Neuronal stem cell (in vitro differentiated cells): ENCODE measurements around the gene XYLT1.
"Not testable (repeated sequence)": the region's sequence is repeated elsewhere in the genome, so short reads cannot be mapped to it uniquely, and the experiment has no call there.

Experiments used
- DNase-seq: peaks from one replicate; pipeline ENCODE4 v3.0.0-alpha.2; 2013; ENCODE audit warnings: low spot score
- H2AFZ ChIP-seq: one replicate; pipeline ENCODE4 v1.6.1; 2013; ENCODE audit warnings: mild to moderate bottlenecking, low read length, inconsistent platforms
- H2AK5ac ChIP-seq: 2 replicates; pipeline ENCODE4 v1.6.1; 2013; ENCODE audit warnings: low read depth, mild to moderate bottlenecking, inconsistent platforms, low read length, moderate library complexity, mixed read lengths
- H2BK120ac ChIP-seq: 2 replicates; pipeline ENCODE4 v1.6.1; 2013; ENCODE audit warnings: low read depth, mild to moderate bottlenecking, inconsistent platforms, low read length, moderate library complexity, mixed read lengths
- H2BK12ac ChIP-seq: one replicate; pipeline ENCODE4 v1.6.1; 2013; ENCODE audit warnings: low read length, inconsistent platforms
- H2BK15ac ChIP-seq: 2 replicates; pipeline ENCODE4 v1.6.1; 2013; ENCODE audit warnings: mild to moderate bottlenecking, low read length, inconsistent platforms, mixed read lengths
- H2BK5ac ChIP-seq: one replicate; pipeline ENCODE4 v1.6.1; 2013; ENCODE audit warnings: inconsistent platforms, mild to moderate bottlenecking, low read length, moderate library complexity
- H3K14ac ChIP-seq: one replicate; pipeline ENCODE4 v1.6.1; 2013; ENCODE audit warnings: low read length, inconsistent platforms
- H3K18ac ChIP-seq: 2 replicates; pipeline ENCODE4 v1.6.1; 2013; ENCODE audit warnings: low read length, inconsistent platforms
- H3K23ac ChIP-seq: 2 replicates; pipeline ENCODE4 v1.6.1; 2013; ENCODE audit warnings: low read depth, mild to moderate bottlenecking, mixed read lengths, low read length, inconsistent platforms; ENCODE audit not compliant: poor library complexity
- H3K27ac ChIP-seq: replicated peaks from 3 replicates; pipeline ENCODE4 v1.5.1; 2013; ENCODE audit warnings: low read length, inconsistent platforms
- H3K27me3 ChIP-seq, 3 experiments: 2 replicates each; pipeline ENCODE4 v1.6.1; 2013; ENCODE audit warnings: low read length in 3 of 3, mild to moderate bottlenecking in 2 of 3, inconsistent platforms in 1 of 3, low read depth in 1 of 3, mixed read lengths in 1 of 3, moderate library complexity in 1 of 3; ENCODE audit not compliant: control insufficient read depth in 3 of 3, insufficient read depth in 3 of 3
- H3K36me3 ChIP-seq, 2 donors: replicated peaks in 1 of 2; 2 replicates each; pipeline ENCODE4 v1.6.1; 2013; ENCODE audit warnings: low read length in 2 of 2; ENCODE audit not compliant: control insufficient read depth in 2 of 2, insufficient read depth in 2 of 2
- H3K4ac ChIP-seq: 2 replicates; pipeline ENCODE4 v1.6.1; 2013; ENCODE audit warnings: inconsistent platforms, mild to moderate bottlenecking, low read length, moderate library complexity
- H3K4me1 ChIP-seq, 2 donors: 1 replicate in 1 of 2; 2 replicates in 1 of 2; pipeline ENCODE4 v1.6.1; 2013; ENCODE audit warnings: low read length in 2 of 2, low read depth in 1 of 2; ENCODE audit not compliant: control insufficient read depth in 2 of 2, insufficient read depth in 1 of 2
- H3K4me2 ChIP-seq: one replicate; pipeline ENCODE4 v1.6.1; 2013; ENCODE audit warnings: mild to moderate bottlenecking, low read length, inconsistent platforms; ENCODE audit not compliant: insufficient read depth, poor library complexity, severe bottlenecking
- H3K4me3 ChIP-seq, 2 donors: 2 replicates each; pipeline ENCODE4 v1.5.1; 2013; ENCODE audit warnings: low read length in 2 of 2, mild to moderate bottlenecking in 2 of 2, inconsistent platforms in 1 of 2, moderate library complexity in 1 of 2
- H3K79me1 ChIP-seq: one replicate; pipeline ENCODE4 v1.6.1; 2013; ENCODE audit warnings: low read depth, mild to moderate bottlenecking, inconsistent platforms, low read length, moderate library complexity
- H3K9ac ChIP-seq: one replicate; pipeline ENCODE4 v1.6.1; 2013; ENCODE audit warnings: mild to moderate bottlenecking, low read depth, low read length, inconsistent platforms; ENCODE audit not compliant: poor library complexity
- H3K9me3 ChIP-seq, 2 donors: replicated peaks in 1 of 2; 2 replicates each; pipeline versions ENCODE3 to v1.6.1; 2013; ENCODE audit warnings: low read length in 2 of 2, mild to moderate bottlenecking in 2 of 2, inconsistent platforms in 1 of 2, low read depth in 1 of 2, mixed read lengths in 1 of 2, moderate library complexity in 1 of 2; ENCODE audit not compliant: control insufficient read depth in 2 of 2, insufficient read depth in 1 of 2
- H4K8ac ChIP-seq: one replicate; pipeline ENCODE4 v1.6.1; 2013; ENCODE audit warnings: low read depth, mild to moderate bottlenecking, inconsistent platforms, low read length, moderate library complexity
- H4K91ac ChIP-seq: one replicate; pipeline ENCODE4 v1.6.1; 2013; ENCODE audit warnings: low read length, low read depth, mild to moderate bottlenecking, inconsistent platforms; ENCODE audit not compliant: poor library complexity
- WGBS, 2 donors: extraction: QIAGEN DNeasy Blood & Tissue Kit; methylation state at CpG; one replicate each; pipeline ENCODE4 v1.1.7; 2013; ENCODE audit warnings: missing lambda C conversion rate in 2 of 2, mixed read lengths in 1 of 2; ENCODE audit not compliant: insufficient read length in 2 of 2, insufficient replicate concordance in 1 of 2; ENCODE audit errors: extremely low coverage in 2 of 2; 5-methylcytosine and 5-hydroxymethylcytosine counted together

The XYLT1 gene

DNA sequence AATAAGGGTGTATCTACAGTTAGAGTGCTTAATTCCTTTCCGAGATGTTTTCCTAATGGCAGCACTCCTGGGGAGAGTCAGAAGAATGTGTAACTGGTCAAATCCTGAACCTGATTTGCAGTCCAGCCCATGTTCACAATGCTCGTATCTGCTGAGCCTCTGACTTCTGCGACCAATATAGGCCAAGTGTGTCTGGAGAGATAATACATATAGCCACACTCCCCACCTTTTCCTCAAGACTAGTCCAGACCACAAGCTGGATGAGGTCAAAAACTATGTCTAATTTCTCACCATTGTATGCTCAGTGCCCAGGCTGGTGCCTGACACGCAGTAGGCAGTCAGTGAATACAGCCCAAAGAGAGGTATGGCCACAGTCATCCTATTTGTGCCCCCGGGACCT is 58.0 kb downstream of the XYLT1 start:
- H3K4me1 ChIP-seq, result peaks cover 13 to 14% of the 10 kb centered on the region in 2 donors
- DNase-seq, result no peak
- H2BK120ac ChIP-seq, result no peak overlapping the region
- no peak overlapping the region for H2BK5ac ChIP-seq
- no peak overlapping the region for H3K27ac ChIP-seq
- H3K23ac ChIP-seq, result no peak overlapping the region
- H4K91ac ChIP-seq, result no peak overlapping the region
- H3K14ac ChIP-seq, result no peak overlapping the region
- H3K4me3 ChIP-seq, result no peak overlapping the region
- H3K9ac ChIP-seq, result no peak overlapping the region
- no peaks in the 10 kb centered on the region for H3K27me3 ChIP-seq
- no peak overlapping the region for H2BK15ac ChIP-seq
- no peak overlapping the region for H3K4ac ChIP-seq
- H3K9me3 ChIP-seq, result peaks cover under 1 to 2% of the 10 kb centered on the region in 2 donors
- H3K36me3 ChIP-seq, result no peaks in the 10 kb centered on the region
- H3K18ac ChIP-seq, result peak overlapping the region; percentile 42
- peak overlapping the region; percentile 47 for H2AK5ac ChIP-seq
- no CpG with 5 or more reads among the region's 5 CpGs for WGBS, 2 donors
- H3K4me2 ChIP-seq, result no peak overlapping the region
- H3K79me1 ChIP-seq, result peaks cover 2% of the 10 kb centered on the region
- no peak overlapping the region for H4K8ac ChIP-seq
- no peak overlapping the region for H2BK12ac ChIP-seq
- H2AFZ ChIP-seq, result no peak overlapping the region

DNA sequence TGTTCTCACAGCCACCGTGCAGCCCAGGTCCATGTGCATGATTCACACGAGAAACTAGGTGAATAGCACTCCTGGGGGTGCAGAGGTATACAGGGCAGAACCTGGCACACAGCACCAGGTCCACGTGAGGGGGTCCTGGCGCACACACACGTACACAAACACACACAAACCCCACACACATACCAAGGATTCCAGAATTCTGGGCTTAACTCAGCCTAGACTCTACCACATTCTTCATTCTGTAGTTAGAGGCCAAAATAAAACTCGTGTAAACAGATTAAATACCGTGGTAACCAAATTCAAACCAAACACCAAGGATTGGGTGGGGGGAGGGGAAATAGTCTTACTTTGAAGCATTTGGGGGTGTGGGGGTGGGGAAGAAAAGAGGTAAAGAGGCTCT is 58.5 kb downstream of the XYLT1 start:
- H3K27ac ChIP-seq, result no peak overlapping the region
- no peak overlapping the region for H2BK12ac ChIP-seq
- H3K4ac ChIP-seq, result no peak overlapping the region
- H3K4me1 ChIP-seq, result peaks cover 13% of the 10 kb centered on the region in 2 donors
- H3K9ac ChIP-seq, result no peak overlapping the region
- H3K9me3 ChIP-seq, result peaks cover 2 to 5% of the 10 kb centered on the region in 2 donors
- H3K79me1 ChIP-seq, result peaks cover 2% of the 10 kb centered on the region
- no peak overlapping the region for H2AK5ac ChIP-seq
- H2BK120ac ChIP-seq, result no peak overlapping the region
- peak overlapping the region; percentile 88 for H3K18ac ChIP-seq
- H2AFZ ChIP-seq, result no peak overlapping the region
- no CpG with 5 or more reads among the region's 7 CpGs for WGBS, 2 donors
- H2BK5ac ChIP-seq, result no peak overlapping the region
- H4K91ac ChIP-seq, result no peak overlapping the region
- H3K4me2 ChIP-seq, result no peak overlapping the region
- peak overlapping the region; percentile 65 for H2BK15ac ChIP-seq
- H3K36me3 ChIP-seq, result no peaks in the 10 kb centered on the region
- H3K14ac ChIP-seq, result no peak overlapping the region
- no peak overlapping the region for H4K8ac ChIP-seq
- no peak overlapping the region for H3K4me3 ChIP-seq
- H3K27me3 ChIP-seq, result no peaks in the 10 kb centered on the region
- peak; percentile 43 for DNase-seq
- peak overlapping the region; percentile 62 for H3K23ac ChIP-seq

DNA sequence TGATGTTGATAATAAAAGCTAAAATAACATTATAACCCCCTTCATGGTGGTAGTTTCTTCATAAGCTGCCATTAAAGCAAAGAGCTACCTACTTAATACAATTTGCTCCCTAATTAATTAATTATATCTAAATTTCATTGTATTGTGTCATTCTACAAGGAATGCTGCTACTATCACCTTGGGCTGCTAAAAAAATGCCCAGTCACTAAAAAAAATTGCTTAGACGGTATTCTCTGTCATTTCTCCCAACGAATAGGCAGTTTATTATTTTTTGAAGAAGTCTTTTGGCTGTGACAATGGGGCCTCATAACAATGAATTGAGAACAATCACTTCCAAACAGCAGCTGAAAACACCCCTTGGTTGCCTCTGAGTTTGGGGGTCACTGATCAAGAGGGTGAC is 59.5 kb downstream of the XYLT1 start:
- peaks cover 2 to 5% of the 10 kb centered on the region in 2 donors for H3K9me3 ChIP-seq
- no peak overlapping the region for H2AK5ac ChIP-seq
- no peak for DNase-seq
- no peak overlapping the region for H3K4me3 ChIP-seq
- no CpG with 5 or more reads among the region's 2 CpGs for WGBS, 2 donors
- H3K4me1 ChIP-seq, result peaks cover 5 to 14% of the 10 kb centered on the region in 2 donors
- H3K27me3 ChIP-seq, result no peaks in the 10 kb centered on the region
- no peak overlapping the region for H3K23ac ChIP-seq
- H3K27ac ChIP-seq, result no peak overlapping the region
- no peak overlapping the region for H3K4me2 ChIP-seq
- H3K4ac ChIP-seq, result no peak overlapping the region
- H2BK5ac ChIP-seq, result no peak overlapping the region
- H2BK120ac ChIP-seq, result no peak overlapping the region
- H3K36me3 ChIP-seq, result no peaks in the 10 kb centered on the region
- no peak overlapping the region for H4K8ac ChIP-seq
- no peak overlapping the region for H4K91ac ChIP-seq
- no peak overlapping the region for H2AFZ ChIP-seq
- H3K18ac ChIP-seq, result no peak overlapping the region
- H2BK12ac ChIP-seq, result no peak overlapping the region
- no peak overlapping the region for H3K9ac ChIP-seq
- no peak overlapping the region for H2BK15ac ChIP-seq
- peaks cover 2% of the 10 kb centered on the region for H3K79me1 ChIP-seq
- no peak overlapping the region for H3K14ac ChIP-seq

DNA sequence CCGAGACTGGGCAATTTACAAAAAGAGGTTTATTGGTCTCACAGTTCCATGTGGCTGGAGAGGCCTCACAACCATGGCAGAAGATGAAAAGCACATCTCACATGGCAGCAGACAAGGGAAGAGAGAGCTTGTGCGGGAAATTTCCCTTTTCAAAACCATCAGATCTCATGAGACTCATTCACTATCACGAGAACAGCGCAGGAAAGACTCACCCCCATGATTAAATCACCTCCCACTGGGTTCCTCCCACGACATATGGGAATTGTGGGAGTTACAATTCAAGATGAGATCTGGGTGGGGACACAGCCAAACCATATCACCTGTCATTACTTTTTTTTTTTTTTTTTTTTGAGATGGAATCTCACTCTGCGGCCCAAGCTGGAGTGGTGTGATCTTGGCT is 60.4 kb downstream of the XYLT1 start:
- not testable (repeated sequence) for H3K79me1 ChIP-seq

More for the DNA sequence above, 60.4 kb downstream of the XYLT1 start:
- not testable (repeated sequence) for H2AFZ ChIP-seq, H3K4me3 ChIP-seq, H3K36me3 ChIP-seq, H3K4me2 ChIP-seq, H3K9me3 ChIP-seq, H2BK12ac ChIP-seq, H3K4ac ChIP-seq, DNase-seq, H2AK5ac ChIP-seq, H4K8ac ChIP-seq, H2BK15ac ChIP-seq, H3K9ac ChIP-seq, H2BK120ac ChIP-seq, H3K27me3 ChIP-seq, H3K23ac ChIP-seq, H3K27ac ChIP-seq, H3K18ac ChIP-seq, H2BK5ac ChIP-seq, H3K14ac ChIP-seq, H4K91ac ChIP-seq
- no CpG with 5 or more reads among the region's 6 CpGs for WGBS, 2 donors
- H3K4me1 ChIP-seq, result peaks cover 0 to 16% of the 10 kb centered on the region in 2 donors
